Skeletal muscle satellite cell (primary cell): ENCODE data around the gene ERBB3.

ENCODE experiments used
- H3K27me3 ChIP-seq: 2 replicates; pipeline ENCODE4 v1.7.0; 2013; ENCODE audit warnings: low read length; ENCODE audit not compliant: control insufficient read depth, insufficient read depth
- H3K36me3 ChIP-seq: 2 replicates; pipeline ENCODE4 v1.7.0; 2013; ENCODE audit warnings: mild to moderate bottlenecking, control low read depth, low read length; ENCODE audit not compliant: insufficient read depth
- H3K4me1 ChIP-seq: 2 replicates; pipeline ENCODE4 v1.7.0; 2013; ENCODE audit warnings: low read length; ENCODE audit not compliant: control insufficient read depth, insufficient read depth
- H3K4me2 ChIP-seq: 2 replicates; pipeline ENCODE4 v1.7.0; 2013; ENCODE audit warnings: mild to moderate bottlenecking, low read length
- H3K4me3 ChIP-seq: 2 replicates; pipeline ENCODE4 v1.7.0; 2013; ENCODE audit warnings: low read length
- H3K9ac ChIP-seq: 2 replicates; pipeline ENCODE4 v1.7.0; 2013; ENCODE audit warnings: mild to moderate bottlenecking, low read depth, low read length, moderate library complexity
- H3K9me3 ChIP-seq: replicated peaks from 2 replicates; pipeline ENCODE4 v1.7.0; 2013; ENCODE audit warnings: mild to moderate bottlenecking, control low read depth, low read length

Gene ERBB3

GRCh38 chr12:56081393-56082347 lies 1.7 kb downstream of the ERBB3 start:
- no peaks in the 10 kb centered on the region for H3K36me3 ChIP-seq
- H3K9me3 ChIP-seq, result no peaks in the 10 kb centered on the region
- no peak overlapping the region for H3K4me2 ChIP-seq
- H3K4me1 ChIP-seq, result peaks cover 6% of the 10 kb centered on the region
- H3K9ac ChIP-seq, result no peak overlapping the region
- peaks cover 27% of the 10 kb centered on the region for H3K27me3 ChIP-seq
- H3K4me3 ChIP-seq, result no peak overlapping the region

- Histone ChIP-seq H3K9me3 (no peaks in the 10 kb centered on the region), H3K4me2 (no peak overlapping the region), H3K27me3 (peaks cover 27% of the 10 kb centered on the region), H3K36me3 (no peaks in the 10 kb centered on the region), H3K4me1 (peaks cover 6% of the 10 kb centered on the region), H3K4me3 (no peak overlapping the region), H3K9ac (no peak overlapping the region)
These were observed 2.4 kb downstream of the ERBB3 start for GRCh38 chr12:56082382-56082781.

GRCh38 chr12:56082967-56083366 lies 3.0 kb downstream of the ERBB3 start:
- no peak overlapping the region for H3K4me2 ChIP-seq
- H3K27me3 ChIP-seq, result peaks cover 27% of the 10 kb centered on the region
- no peaks in the 10 kb centered on the region for H3K36me3 ChIP-seq
- H3K4me3 ChIP-seq, result no peak overlapping the region
- H3K4me1 ChIP-seq, result peaks cover 6% of the 10 kb centered on the region
- H3K9ac ChIP-seq, result no peak overlapping the region
- H3K9me3 ChIP-seq, result no peaks in the 10 kb centered on the region

- H3K27me3 ChIP-seq, result peaks cover 32% of the 10 kb centered on the region
These were observed 5.1 kb downstream of the ERBB3 start for GRCh38 chr12:56084958-56085543.

GRCh38 chr12:56086096-56086495 lies 6.1 kb downstream of the ERBB3 start:
- H3K36me3 ChIP-seq, result no peaks in the 10 kb centered on the region
- H3K9me3 ChIP-seq, result no peaks in the 10 kb centered on the region
- H3K27me3 ChIP-seq, result peaks cover 30% of the 10 kb centered on the region
- H3K4me2 ChIP-seq, result no peak overlapping the region
- no peak overlapping the region for H3K4me3 ChIP-seq
- H3K9ac ChIP-seq, result no peak overlapping the region
- H3K4me1 ChIP-seq, result no peaks in the 10 kb centered on the region

More at GRCh38 chr12:56084958-56085543, 5.1 kb downstream of the ERBB3 start:
- Histone ChIP-seq H3K4me2 (no peak overlapping the region), H3K4me1 (peaks cover 5% of the 10 kb centered on the region), H3K9ac (no peak overlapping the region), H3K9me3 (no peaks in the 10 kb centered on the region), H3K36me3 (no peaks in the 10 kb centered on the region), H3K4me3 (no peak overlapping the region)

GRCh38 chr12:56086608-56087007 lies 6.6 kb downstream of the ERBB3 start:
- Histone ChIP-seq H3K4me2 (no peak overlapping the region), H3K9ac (no peak overlapping the region), H3K36me3 (no peaks in the 10 kb centered on the region), H3K27me3 (peaks cover 31% of the 10 kb centered on the region), H3K9me3 (no peaks in the 10 kb centered on the region), H3K4me3 (no peak overlapping the region), H3K4me1 (no peaks in the 10 kb centered on the region)

GRCh38 chr12:56087220-56087619 lies 7.3 kb downstream of the ERBB3 start:
- H3K9ac ChIP-seq, result no peak overlapping the region
- H3K4me2 ChIP-seq, result no peak overlapping the region
- H3K27me3 ChIP-seq, result peaks cover 27% of the 10 kb centered on the region
- no peaks in the 10 kb centered on the region for H3K4me1 ChIP-seq
- H3K4me3 ChIP-seq, result no peak overlapping the region
- H3K9me3 ChIP-seq, result no peaks in the 10 kb centered on the region
- no peaks in the 10 kb centered on the region for H3K36me3 ChIP-seq

GRCh38 chr12:56097738-56098137 lies 17.8 kb downstream of the ERBB3 start:
- Histone ChIP-seq H3K4me1 (no peaks in the 10 kb centered on the region), H3K27me3 (peaks cover 38% of the 10 kb centered on the region), H3K4me3 (no peak overlapping the region), H3K36me3 (no peaks in the 10 kb centered on the region), H3K9ac (no peak overlapping the region), H3K4me2 (no peak overlapping the region), H3K9me3 (no peaks in the 10 kb centered on the region)

- H3K36me3 ChIP-seq, result no peaks in the 10 kb centered on the region
- H3K4me3 ChIP-seq, result no peak overlapping the region
- H3K4me2 ChIP-seq, result no peak overlapping the region
- H3K9me3 ChIP-seq, result no peaks in the 10 kb centered on the region
- H3K4me1 ChIP-seq, result peaks cover 8% of the 10 kb centered on the region
- peaks cover 30% of the 10 kb centered on the region for H3K27me3 ChIP-seq
- H3K9ac ChIP-seq, result no peak overlapping the region
These were observed 18.6 kb downstream of the ERBB3 start for GRCh38 chr12:56098592-56098991.

GRCh38 chr12:56099787-56100186 lies 19.8 kb downstream of the ERBB3 start:
- no peaks in the 10 kb centered on the region for H3K9me3 ChIP-seq
- H3K36me3 ChIP-seq, result no peaks in the 10 kb centered on the region
- no peak overlapping the region for H3K4me2 ChIP-seq
- no peak overlapping the region for H3K4me3 ChIP-seq
- no peak overlapping the region for H3K9ac ChIP-seq
- H3K27me3 ChIP-seq, result peaks cover 30% of the 10 kb centered on the region
- peaks cover 9% of the 10 kb centered on the region for H3K4me1 ChIP-seq

- Histone ChIP-seq H3K4me1 (peaks cover 15% of the 10 kb centered on the region), H3K4me2 (no peak overlapping the region), H3K9me3 (no peaks in the 10 kb centered on the region), H3K9ac (no peak overlapping the region), H3K36me3 (no peaks in the 10 kb centered on the region), H3K4me3 (no peak overlapping the region), H3K27me3 (peaks cover 18% of the 10 kb centered on the region)
These were observed 21.1 kb downstream of the ERBB3 start for GRCh38 chr12:56101045-56101444.
